HG03571 (cell line): ENCODE results near the gene AP2A1.
"Not testable (repeated sequence)": the region's sequence is repeated elsewhere in the genome, so short reads cannot be mapped to it uniquely, and the experiment has no call there.

Experiments used
- ATAC-seq: cut with Tn5 transposase; IDR thresholded peaks from one replicate; pipeline ENCODE4 v1.9.1; 2021; ENCODE audit not compliant: unreplicated experiment

The AP2A1 gene

GRCh38 chr19:49766930-49767299, at the start of gene AP2A1:
Gene AP2A1, plus strand, starts transcription at chr19:49767001. Its CDS starts 133 bp downstream, at chr19:49767134.
- ATAC-seq: no peak

- no peak for ATAC-seq
Observed at GRCh38 chr19:49718511-49718910, 48.3 kb upstream of the AP2A1 start.

- ATAC-seq: no peak
Observed at GRCh38 chr19:49718991-49719390, 47.8 kb upstream of the AP2A1 start.

GRCh38 chr19:49719420-49719819, 47.4 kb upstream of the AP2A1 start:
- ATAC-seq: not testable (repeated sequence)

- no peak for ATAC-seq
Observed at GRCh38 chr19:49727217-49728030, 39.4 kb upstream of the AP2A1 start.

- ATAC-seq: no peak
Observed at GRCh38 chr19:49730166-49730565, 36.6 kb upstream of the AP2A1 start.

GRCh38 chr19:49738268-49738667, 28.5 kb upstream of the AP2A1 start:
- no peak for ATAC-seq

- no peak for ATAC-seq
Observed at GRCh38 chr19:49739098-49739497, 27.7 kb upstream of the AP2A1 start.

GRCh38 chr19:49739933-49740332, 26.9 kb upstream of the AP2A1 start:
- ATAC-seq: no peak

GRCh38 chr19:49741210-49741844, 25.5 kb upstream of the AP2A1 start:
- no peak for ATAC-seq

GRCh38 chr19:49744946-49745381, 21.8 kb upstream of the AP2A1 start:
- ATAC-seq: no peak

GRCh38 chr19:49746206-49746958, 20.4 kb upstream of the AP2A1 start:
- ATAC-seq: no peak

- no peak for ATAC-seq
Observed at GRCh38 chr19:49749055-49749716, 17.6 kb upstream of the AP2A1 start.

- no peak for ATAC-seq
Observed at GRCh38 chr19:49749771-49750170, 17.0 kb upstream of the AP2A1 start.

- no peak for ATAC-seq
Observed at GRCh38 chr19:49752701-49753100, 14.1 kb upstream of the AP2A1 start.

GRCh38 chr19:49755956-49756355, 10.8 kb upstream of the AP2A1 start:
- ATAC-seq: no peak

GRCh38 chr19:49758292-49758691, 8.5 kb upstream of the AP2A1 start:
- no peak for ATAC-seq

- no peak for ATAC-seq
Observed at GRCh38 chr19:49761249-49761624, 5.6 kb upstream of the AP2A1 start.

GRCh38 chr19:49761625-49762311, 5.0 kb upstream of the AP2A1 start:
- ATAC-seq: no peak

- ATAC-seq: no peak
Observed at GRCh38 chr19:49763230-49763629, 3.6 kb upstream of the AP2A1 start, which contains the start of gene TSKS. Gene TSKS, minus strand, starts transcription at chr19:49763306. Its CDS starts 59 bp downstream, at chr19:49763247.

- no peak for ATAC-seq
Observed at GRCh38 chr19:49764341-49764740, 2.5 kb upstream of the AP2A1 start.
